Neural progenitor cell (in vitro differentiated cells): ENCODE results near the gene DMRTC2. TPM values are rescaled to one million over a fixed set of nuclear protein-coding genes. Genes with fewer than 3 reads are reported as not detected.

Source experiments
- DNase-seq: peaks from one replicate; pipeline ENCODE4 v3.0.0-alpha.2; 2016; ENCODE audit warnings: low spot score
- H2AFZ ChIP-seq: fragments of 200-600 bp; sonication (generic); replicated peaks from 2 replicates; pipeline ENCODE4 v1.6.1; 2016; ENCODE audit warnings: antibody characterized with exemption
- H3F3A ChIP-seq: fragments of 200-600 bp; sonication (generic); 2 replicates; pipeline ENCODE4 v1.6.1; 2016; ENCODE audit warnings: antibody characterized with exemption, low read depth
- H3K27ac ChIP-seq: fragments of 200-600 bp; sonication (generic); 2 replicates; pipeline ENCODE4 v1.5.1; 2016; ENCODE audit warnings: mild to moderate bottlenecking
- H3K27me3 ChIP-seq: fragments of 200-600 bp; sonication (generic); 2 replicates; pipeline ENCODE4 v1.6.1; 2016; ENCODE audit warnings: mild to moderate bottlenecking, moderate library complexity
- H3K36me3 ChIP-seq: fragments of 200-600 bp; sonication (generic); 2 replicates; pipeline ENCODE4 v1.5.1; 2016
- H3K4me1 ChIP-seq: fragments of 200-600 bp; sonication (generic); 2 replicates; pipeline ENCODE4 v1.6.1; 2016; ENCODE audit warnings: mixed run types
- H3K4me2 ChIP-seq: fragments of 200-600 bp; sonication (generic); 2 replicates; pipeline ENCODE4 v1.6.1; 2016
- H3K4me3 ChIP-seq: fragments of 200-600 bp; sonication (generic); 2 replicates; pipeline ENCODE4 v1.5.1; 2016
- H3K79me2 ChIP-seq: fragments of 200-600 bp; sonication (generic); 2 replicates; pipeline ENCODE4 v1.6.1; 2016; ENCODE audit warnings: low read depth
- H3K9ac ChIP-seq: fragments of 200-600 bp; sonication (generic); 2 replicates; pipeline ENCODE4 v1.6.1; 2016
- H3K9me3 ChIP-seq: fragments of 200-600 bp; sonication (generic); 2 replicates; pipeline ENCODE4 v1.5.1; 2016; ENCODE audit warnings: low read depth
- H4K20me1 ChIP-seq: fragments of 200-600 bp; sonication (generic); 2 replicates; pipeline ENCODE4 v1.6.1; 2016; ENCODE audit warnings: low read depth
- H3K27ac Mint-ChIP-seq: 3 replicates; pipeline ENCODE4 v1.8.0; 2021; ENCODE audit warnings: mixed read lengths
- H3K27me3 Mint-ChIP-seq: 2 replicates; pipeline ENCODE4 v1.8.0; 2022; ENCODE audit warnings: low read depth, mild to moderate bottlenecking, inconsistent platforms, moderate library complexity, mixed read lengths; ENCODE audit not compliant: insufficient read depth
- H3K36me3 Mint-ChIP-seq: 3 replicates; pipeline ENCODE4 v1.8.0; 2021; ENCODE audit warnings: mixed read lengths
- H3K4me1 Mint-ChIP-seq: 3 replicates; pipeline ENCODE4 v1.8.0; 2021; ENCODE audit warnings: mixed read lengths
- H3K4me3 Mint-ChIP-seq: 3 replicates; pipeline ENCODE4 v1.8.0; 2021; ENCODE audit warnings: mild to moderate bottlenecking, moderate library complexity, mixed read lengths
- H3K9me3 Mint-ChIP-seq: 3 replicates; pipeline ENCODE4 v1.8.0; 2020; ENCODE audit warnings: mixed read lengths
- EZH2 ChIP-seq: fragments of 200-600 bp; sonication (generic); IDR thresholded peaks from 2 replicates; pipeline ENCODE4 v1.6.1; 2017; ENCODE audit warnings: antibody characterized with exemption, mild to moderate bottlenecking, moderate library complexity
- EZH2phosphoT487 ChIP-seq: fragments of 200-600 bp; sonication (generic); IDR thresholded peaks from 2 replicates; pipeline ENCODE4 v1.6.1; 2017; ENCODE audit warnings: antibody characterized with exemption
- total RNA-seq: library from RNA; depleted of rRNA; stranded (reverse); fragments of >200 nt; gene quantifications from 2 replicates; pipeline ENCODE4 v1.2.3, GENCODE V29; 2015; ENCODE audit warnings: low replicate concordance
- TF ChIP-seq, protein P1 (sequence below): fragments of 200-600 bp; sonication (generic); IDR thresholded peaks from 2 replicates; pipeline ENCODE4 v1.5.1; 2017; ENCODE audit warnings: antibody characterized with exemption, mild to moderate bottlenecking

The DMRTC2 gene
- total RNA-seq = not detected in 2 replicates

- Histone ChIP-seq H3K27me3 (peaks cover 25% of the 10 kb centered on the region), H3F3A (no peaks in the 10 kb centered on the region), H3K4me1 (no peaks in the 10 kb centered on the region), H2AFZ (no peak within 1 kb of the TSS), H3K9me3 (no peaks in the 10 kb centered on the region), H3K4me2 (no peak within 1 kb of the TSS), H3K4me3 (no peak within 1 kb of the TSS), H4K20me1 (no peaks in the 10 kb centered on the region), H3K9ac (no peak within 1 kb of the TSS), H3K36me3 (no peaks in the 10 kb centered on the region), H3K79me2 (no peaks in the 10 kb centered on the region), H3K27ac (no peak within 1 kb of the TSS)
- no peak for TF ChIP-seq EZH2
- TF ChIP-seq, protein P1, sequence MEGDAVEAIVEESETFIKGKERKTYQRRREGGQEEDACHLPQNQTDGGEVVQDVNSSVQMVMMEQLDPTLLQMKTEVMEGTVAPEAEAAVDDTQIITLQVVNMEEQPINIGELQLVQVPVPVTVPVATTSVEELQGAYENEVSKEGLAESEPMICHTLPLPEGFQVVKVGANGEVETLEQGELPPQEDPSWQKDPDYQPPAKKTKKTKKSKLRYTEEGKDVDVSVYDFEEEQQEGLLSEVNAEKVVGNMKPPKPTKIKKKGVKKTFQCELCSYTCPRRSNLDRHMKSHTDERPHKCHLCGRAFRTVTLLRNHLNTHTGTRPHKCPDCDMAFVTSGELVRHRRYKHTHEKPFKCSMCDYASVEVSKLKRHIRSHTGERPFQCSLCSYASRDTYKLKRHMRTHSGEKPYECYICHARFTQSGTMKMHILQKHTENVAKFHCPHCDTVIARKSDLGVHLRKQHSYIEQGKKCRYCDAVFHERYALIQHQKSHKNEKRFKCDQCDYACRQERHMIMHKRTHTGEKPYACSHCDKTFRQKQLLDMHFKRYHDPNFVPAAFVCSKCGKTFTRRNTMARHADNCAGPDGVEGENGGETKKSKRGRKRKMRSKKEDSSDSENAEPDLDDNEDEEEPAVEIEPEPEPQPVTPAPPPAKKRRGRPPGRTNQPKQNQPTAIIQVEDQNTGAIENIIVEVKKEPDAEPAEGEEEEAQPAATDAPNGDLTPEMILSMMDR = no peak
- no peak for TF ChIP-seq EZH2phosphoT487
- peaks cover 10% of the 10 kb centered on the region for H3K27me3 Mint-ChIP-seq
- no peak for DNase-seq
- no peaks in the 10 kb centered on the region for H3K36me3 Mint-ChIP-seq
- no peak within 1 kb of the TSS for H3K27ac Mint-ChIP-seq
- no peaks in the 10 kb centered on the region for H3K9me3 Mint-ChIP-seq
- no peaks in the 10 kb centered on the region for H3K4me1 Mint-ChIP-seq
- no peak within 1 kb of the TSS for H3K4me3 Mint-ChIP-seq
Measured at GRCh38 chr19:41845001-41845050, at the start of gene DMRTC2. DMRTC2 (plus strand) TSS chr19:41845042; CDS start chr19:41847429, 2,387 bp downstream.

GRCh38 chr19:41796362-41796761 lies 48.5 kb upstream of the DMRTC2 start, which contains the start of gene CEACAM3:
CEACAM3 (plus strand) TSS chr19:41796587; CDS start chr19:41796678, 91 bp downstream.
- DNase-seq = no peak
- Histone ChIP-seq H4K20me1 (no peaks in the 10 kb centered on the region), H3K4me1 (no peaks in the 10 kb centered on the region), H3K9ac (no peak within 1 kb of the TSS), H3K4me2 (no peak within 1 kb of the TSS), H2AFZ (no peak within 1 kb of the TSS), H3K4me3 (no peak within 1 kb of the TSS), H3K79me2 (no peaks in the 10 kb centered on the region), H3K27ac (no peak within 1 kb of the TSS), H3K9me3 (no peaks in the 10 kb centered on the region), H3K27me3 (peaks cover 16% of the 10 kb centered on the region), H3F3A (no peaks in the 10 kb centered on the region), H3K36me3 (no peaks in the 10 kb centered on the region)
- Mint-ChIP-seq H3K4me1 (no peaks in the 10 kb centered on the region), H3K9me3 (no peaks in the 10 kb centered on the region), H3K4me3 (no peak within 1 kb of the TSS), H3K27ac (no peak within 1 kb of the TSS), H3K27me3 (peaks cover 2% of the 10 kb centered on the region), H3K36me3 (no peaks in the 10 kb centered on the region)
- TF ChIP-seq, protein P1 = no peak
- no peak for TF ChIP-seq EZH2
- TF ChIP-seq EZH2phosphoT487 = no peak

- no peak overlapping the region for H2AFZ ChIP-seq
- Mint-ChIP-seq H3K4me3 (no peak overlapping the region), H3K36me3 (no peaks in the 10 kb centered on the region), H3K9me3 (no peaks in the 10 kb centered on the region), H3K4me1 (no peaks in the 10 kb centered on the region), H3K27ac (no peak overlapping the region), H3K27me3 (peaks cover 2% of the 10 kb centered on the region)
- H3F3A ChIP-seq = no peaks in the 10 kb centered on the region
- TF ChIP-seq, protein P1 = no peak
- no peak for TF ChIP-seq EZH2phosphoT487
- TF ChIP-seq EZH2 = no peak
- no peaks in the 10 kb centered on the region for H3K9me3 ChIP-seq
- H3K4me2 ChIP-seq = no peak overlapping the region
- H3K36me3 ChIP-seq = no peaks in the 10 kb centered on the region
- no peak for DNase-seq
- peaks cover 11% of the 10 kb centered on the region for H3K27me3 ChIP-seq
- H3K4me3 ChIP-seq = no peak overlapping the region
- H3K27ac ChIP-seq = no peak overlapping the region
- no peaks in the 10 kb centered on the region for H3K79me2 ChIP-seq
- no peaks in the 10 kb centered on the region for H3K4me1 ChIP-seq
- no peaks in the 10 kb centered on the region for H4K20me1 ChIP-seq
- H3K9ac ChIP-seq = no peak overlapping the region
Measured at GRCh38 chr19:41796901-41797300, 47.9 kb upstream of the DMRTC2 start.

GRCh38 chr19:41799444-41800000 lies 45.3 kb upstream of the DMRTC2 start:
- Histone ChIP-seq H3F3A (peaks cover 6% of the 10 kb centered on the region), H3K79me2 (no peaks in the 10 kb centered on the region), H3K27me3 (no peaks in the 10 kb centered on the region), H3K9ac (no peak overlapping the region), H3K4me2 (no peak overlapping the region), H4K20me1 (no peaks in the 10 kb centered on the region), H3K4me3 (no peak overlapping the region), H2AFZ (no peak overlapping the region), H3K27ac (no peak overlapping the region), H3K4me1 (no peaks in the 10 kb centered on the region), H3K9me3 (no peaks in the 10 kb centered on the region), H3K36me3 (no peaks in the 10 kb centered on the region)
- Mint-ChIP-seq H3K4me1 (peaks cover 8% of the 10 kb centered on the region), H3K36me3 (no peaks in the 10 kb centered on the region), H3K9me3 (no peaks in the 10 kb centered on the region), H3K27me3 (peaks cover 4% of the 10 kb centered on the region), H3K27ac (no peak overlapping the region), H3K4me3 (no peak overlapping the region)
- no peak for DNase-seq
- TF ChIP-seq EZH2phosphoT487 (no peak), EZH2 (no peak)
- TF ChIP-seq, protein P1 = no peak
